Limb (tissue), 2 donors: ENCODE measurements around the gene C2CD2.

Source experiments
- DNase-seq, 2 donors: peaks; one replicate each; pipeline ENCODE4 v3.0.0-alpha.2; 2016; ENCODE audit errors: extremely low spot score in 2 of 2

Gene C2CD2

GRCh38 chr21:41868062-41868710 is 85.6 kb downstream of the C2CD2 start:
- DNase-seq, result peak in 1 of 2 donors; percentile 4

GRCh38 chr21:41867313-41867712 is 86.5 kb downstream of the C2CD2 start:
- DNase-seq, result no peak

DNA sequence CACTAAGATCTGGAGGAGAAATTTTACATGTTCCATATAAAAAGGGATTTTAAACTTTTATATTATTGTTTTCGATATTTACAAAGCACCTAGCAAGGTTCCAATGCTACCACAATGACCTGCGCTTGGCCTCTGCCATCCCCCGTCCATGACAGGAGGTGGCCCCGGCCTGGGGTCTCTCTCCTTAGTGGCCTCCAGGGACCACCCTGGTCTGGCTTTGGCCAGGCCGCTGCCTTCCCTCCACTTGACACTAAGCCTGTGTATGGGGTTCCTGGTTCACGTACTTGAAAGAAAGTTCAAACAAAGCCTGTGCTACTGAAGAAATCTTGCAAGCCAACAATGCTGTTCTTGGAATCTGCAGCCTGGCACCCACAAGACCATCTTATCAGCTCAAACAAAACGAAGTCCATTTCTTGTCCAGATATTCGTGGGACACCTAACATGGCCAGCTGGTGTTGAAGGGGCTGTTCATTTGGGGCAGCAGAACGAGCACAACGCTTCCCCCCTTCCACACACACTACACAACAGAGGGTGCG is 87.5 kb downstream of the C2CD2 start:
- no peak for DNase-seq

GRCh38 chr21:41865002-41865777 is 88.6 kb downstream of the C2CD2 start:
- no peak for DNase-seq

DNA sequence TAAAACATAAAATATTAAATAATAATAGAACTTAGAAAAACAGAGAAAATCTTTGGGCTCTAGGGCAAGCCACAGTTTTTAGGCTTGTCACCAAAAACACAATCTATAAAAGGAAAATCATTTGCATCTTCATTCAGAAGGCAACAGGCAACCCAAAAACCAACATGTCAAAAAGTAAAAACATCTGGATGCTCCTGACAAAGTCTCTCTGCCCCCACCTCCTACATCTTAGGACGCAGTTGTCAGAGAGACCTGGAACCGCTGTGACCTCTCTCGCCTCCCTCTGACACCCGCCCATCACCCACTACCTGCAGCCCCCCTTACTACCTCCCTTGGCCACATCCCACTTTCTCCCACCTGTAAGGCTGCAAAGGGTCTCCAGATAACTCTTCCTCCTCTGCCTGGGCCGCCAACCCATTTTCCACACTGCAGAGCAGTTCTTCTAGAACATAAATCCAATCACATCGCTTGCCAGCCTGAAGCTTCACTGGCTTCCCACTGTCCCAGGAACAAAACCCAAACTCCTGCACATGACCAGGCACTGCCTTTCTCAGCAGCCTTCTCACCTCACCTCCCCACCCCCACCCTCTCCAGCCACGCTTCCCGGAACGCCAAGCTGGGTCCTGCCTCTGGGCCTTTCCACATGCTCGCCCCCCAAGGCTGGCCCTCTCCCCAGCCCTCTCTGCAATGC is 89.4 kb downstream of the C2CD2 start:
- no peak for DNase-seq

- no peak for DNase-seq
These were observed 90.4 kb downstream of the C2CD2 start for GRCh38 chr21:41863439-41863740.

DNA sequence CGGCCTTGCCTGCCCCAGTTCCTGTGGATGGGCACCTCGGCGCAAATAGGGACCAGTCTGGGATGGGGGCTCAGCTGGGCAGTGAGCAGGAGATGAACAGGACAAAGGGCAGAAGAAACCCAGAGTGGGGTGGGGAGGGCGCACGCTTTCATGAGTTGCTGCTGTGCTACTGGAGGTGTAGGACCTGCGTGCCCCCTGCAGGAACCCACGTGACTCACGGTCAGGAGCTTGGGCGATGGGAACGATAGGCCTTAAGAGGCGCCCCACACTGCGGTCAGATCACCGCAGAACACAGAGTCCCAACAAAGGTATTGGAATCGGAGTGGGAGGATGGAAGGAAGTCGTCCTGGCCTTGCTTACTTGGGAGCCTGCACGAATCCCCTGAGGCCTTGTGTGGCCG is 91.8 kb downstream of the C2CD2 start:
- DNase-seq, result no peak

DNA sequence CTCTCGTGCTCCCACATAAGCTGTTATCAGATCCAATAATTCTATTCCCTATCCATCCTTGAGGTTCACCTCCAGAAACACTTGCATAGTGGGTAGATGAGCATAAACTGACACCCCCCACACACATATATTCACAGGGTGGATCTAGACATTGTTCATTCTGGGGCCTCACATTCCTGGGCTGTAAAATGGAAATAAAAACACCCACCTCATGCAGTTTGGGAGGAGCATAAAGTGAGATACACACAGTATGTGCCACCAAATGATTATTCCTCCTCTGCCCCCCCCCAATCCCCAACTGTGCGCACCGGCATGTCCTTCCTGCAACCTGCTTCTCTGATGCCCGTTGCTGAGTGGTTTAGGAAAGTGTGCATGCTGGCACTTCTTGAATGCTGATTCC is 92.6 kb downstream of the C2CD2 start:
- no peak for DNase-seq

- DNase-seq, result no peak
These were observed 94.4 kb downstream of the C2CD2 start for GRCh38 chr21:41859297-41859980.

GRCh38 chr21:41858466-41859296 is 95.1 kb downstream of the C2CD2 start:
- no peak for DNase-seq

DNA sequence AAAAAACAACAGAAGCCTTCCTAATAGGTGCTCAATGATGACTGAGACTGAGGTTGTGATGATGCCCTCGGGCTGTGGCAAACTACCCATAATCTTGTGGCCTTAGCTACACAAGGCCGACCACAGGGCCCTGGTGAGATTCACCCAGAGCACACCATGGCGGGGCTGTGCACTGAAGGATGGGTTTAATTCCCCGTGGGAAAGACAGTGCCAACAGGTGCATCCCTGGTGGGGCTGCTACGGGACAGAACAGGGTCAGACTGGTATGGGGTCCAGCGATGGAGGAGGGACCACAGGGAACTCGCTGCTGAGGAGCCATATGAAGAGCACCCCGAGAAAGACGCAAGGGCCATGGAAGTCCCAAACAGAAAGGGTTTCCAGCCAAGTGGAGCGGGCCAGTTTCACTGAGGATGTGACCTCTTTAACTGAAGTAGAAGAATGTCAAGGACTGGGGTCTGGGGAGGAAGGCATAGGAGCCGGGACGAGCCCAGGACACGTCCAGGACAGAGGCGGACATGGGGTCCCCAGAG is 96.0 kb downstream of the C2CD2 start:
- no peak for DNase-seq

DNA sequence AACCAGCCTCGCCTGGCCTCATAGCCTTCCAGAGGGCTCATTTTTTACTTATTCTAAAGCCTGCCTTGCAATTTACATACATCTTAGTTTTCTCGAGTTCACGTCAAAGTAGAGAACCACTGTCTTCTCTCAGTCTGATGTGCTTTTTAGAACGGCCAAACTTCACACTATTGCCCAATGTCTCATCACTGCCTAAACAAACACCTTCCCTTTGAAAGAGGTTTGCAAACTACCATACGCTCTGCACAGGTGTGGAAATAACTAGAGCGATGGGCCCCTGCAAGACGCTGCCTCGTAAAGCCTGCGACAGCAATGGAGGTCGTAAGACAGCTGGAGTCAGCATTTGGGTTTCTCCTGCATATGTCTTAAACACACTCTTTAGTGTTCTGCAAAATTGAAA is 97.2 kb downstream of the C2CD2 start:
- DNase-seq, result no peak

DNA sequence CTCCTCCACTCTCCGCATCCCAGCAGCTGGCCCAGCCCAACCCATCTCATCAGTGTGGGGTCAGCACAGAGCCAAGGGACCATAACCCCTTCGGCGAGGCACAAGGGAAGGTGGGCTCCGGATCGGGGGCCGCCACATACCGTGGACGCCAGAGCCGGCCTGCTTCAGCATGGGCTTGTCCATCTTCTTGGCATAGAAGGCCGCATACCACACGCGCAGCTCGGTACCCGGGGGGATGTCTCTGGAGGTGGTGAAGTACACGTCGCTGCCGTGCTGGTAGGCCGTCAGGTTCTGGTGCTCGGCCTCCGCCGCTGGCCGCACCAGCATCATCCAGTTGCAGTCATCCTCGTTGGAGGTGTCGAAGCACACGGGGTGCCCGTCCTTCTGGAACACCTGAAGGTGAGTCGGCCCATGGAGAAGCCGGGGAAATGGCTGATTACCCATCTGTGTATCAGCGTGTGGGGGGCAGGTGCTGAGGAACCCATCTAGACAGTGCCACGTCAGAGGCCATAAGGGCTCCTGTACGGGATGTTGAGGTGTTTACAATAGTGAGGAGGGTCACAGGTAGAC is 99.3 kb downstream of the C2CD2 start:
- DNase-seq, result no peak

DNA sequence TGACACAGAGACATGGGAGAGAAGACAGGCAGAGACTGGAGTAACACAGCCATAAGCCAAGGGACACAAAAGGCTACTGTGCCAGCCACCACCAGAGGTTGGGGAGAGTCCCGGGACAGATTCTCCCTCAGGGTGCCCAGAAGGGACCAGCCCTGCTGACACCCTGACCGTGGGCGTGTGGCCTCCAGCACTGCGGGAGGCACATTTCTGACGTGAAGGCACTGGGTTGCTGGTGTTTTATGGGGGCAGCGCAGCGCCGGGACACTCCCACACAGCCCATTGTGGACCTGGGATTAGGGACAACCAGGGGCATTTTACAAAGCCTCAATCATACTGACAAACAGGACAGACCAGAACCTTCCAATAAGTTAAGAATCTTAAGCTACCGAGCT is 100.9 kb downstream of the C2CD2 start:
- no peak for DNase-seq

DNA sequence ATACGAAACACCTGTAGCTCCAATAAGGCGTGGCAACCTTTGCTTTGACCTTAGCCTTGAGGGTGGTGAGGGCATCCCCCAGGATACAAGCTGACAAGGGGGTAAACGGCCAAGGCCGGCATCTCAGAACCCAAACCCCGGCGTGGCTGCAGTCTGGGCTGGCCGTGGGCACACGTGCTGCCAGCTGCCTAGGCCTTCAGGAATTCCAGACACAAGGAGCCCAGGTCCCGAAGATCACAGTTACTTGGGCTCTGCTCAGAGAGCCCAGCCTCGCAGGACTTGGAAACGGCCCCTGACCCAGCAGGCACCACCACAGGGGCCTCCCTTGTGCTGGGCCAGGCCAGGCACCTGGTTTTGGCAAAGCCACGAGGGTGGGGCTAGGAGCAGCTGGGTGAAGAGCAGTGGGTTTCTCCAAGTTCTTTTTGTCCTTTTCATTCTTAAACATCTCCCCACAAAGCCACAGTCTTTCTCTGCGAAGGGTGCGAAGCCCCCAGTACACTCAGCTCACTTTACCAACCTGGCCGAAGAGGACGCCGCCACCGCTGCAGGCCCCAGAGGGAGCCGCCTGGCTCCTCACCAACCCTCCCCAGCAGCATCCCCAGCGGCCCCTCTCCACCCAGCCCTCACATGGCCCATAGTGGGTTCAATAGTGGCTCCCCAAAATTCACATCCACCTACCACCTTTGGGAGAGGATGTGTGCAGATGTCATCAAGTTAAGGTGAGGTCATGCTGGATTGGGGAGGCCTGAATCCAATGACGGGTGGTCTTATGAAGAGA is 101.5 kb downstream of the C2CD2 start:
- no peak for DNase-seq

GRCh38 chr21:41851090-41851790 is 102.6 kb downstream of the C2CD2 start:
- no peak for DNase-seq

DNA sequence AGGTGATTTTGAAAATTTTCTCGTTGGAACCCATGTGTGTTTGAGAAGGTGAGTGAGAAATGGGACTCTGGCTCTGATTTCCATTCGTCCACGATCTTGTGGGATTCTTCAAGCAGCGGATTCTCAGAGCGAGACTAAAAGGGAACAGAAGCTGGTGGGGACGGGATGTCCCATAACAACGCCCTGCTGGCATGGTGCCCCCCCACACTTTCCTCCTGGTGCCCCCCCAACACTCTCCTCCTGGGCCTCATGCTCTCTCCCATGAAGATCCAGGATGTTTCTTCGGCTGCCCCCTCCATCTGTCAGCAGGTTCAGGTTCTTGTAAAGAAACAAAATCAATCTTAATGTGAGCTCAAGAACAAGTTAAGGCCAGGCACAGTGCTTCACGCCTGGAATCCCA is 103.7 kb downstream of the C2CD2 start:
- DNase-seq, result no peak

DNA sequence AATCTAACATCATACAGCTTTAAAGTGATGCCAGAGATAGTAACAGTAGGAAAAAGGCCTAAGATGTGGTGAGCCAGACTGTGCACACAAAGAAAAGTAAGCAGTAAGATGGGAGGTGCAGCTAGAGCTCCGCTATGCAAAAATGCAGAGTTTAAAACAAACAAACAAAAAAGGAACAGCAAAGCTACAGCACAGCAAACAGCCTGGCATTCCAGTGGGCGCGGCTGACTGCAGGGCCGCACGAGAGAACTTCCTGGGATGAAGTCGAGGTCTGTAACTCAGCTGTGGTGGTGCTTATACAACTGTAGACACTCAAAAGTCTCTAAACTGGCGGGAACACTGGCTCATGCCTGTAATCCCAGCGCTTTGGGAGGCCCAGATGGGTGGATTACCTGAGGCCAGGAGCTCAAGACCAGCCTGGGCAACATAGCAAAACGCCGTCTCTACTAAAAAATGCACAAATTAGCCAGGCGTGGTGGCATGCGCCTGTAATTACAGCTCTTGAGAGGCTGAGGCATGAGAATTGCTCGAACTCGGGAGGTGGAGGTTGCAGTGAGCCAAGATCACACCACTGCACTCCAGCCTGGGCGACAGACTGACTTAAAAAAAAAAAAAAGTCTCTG is 104.7 kb downstream of the C2CD2 start:
- no peak for DNase-seq

GRCh38 chr21:41848533-41848932 is 105.3 kb downstream of the C2CD2 start:
- DNase-seq, result no peak
